Epithelial cell of prostate (primary cell): Measurements from ENCODE around the gene SIPA1L3.
"Not testable (repeated sequence)": the region's sequence is repeated elsewhere in the genome, so short reads cannot be mapped to it uniquely, and the experiment has no call there.

Experiments used
- DNase-seq: peaks from one replicate; pipeline ENCODE4 v3.0.0-alpha.2; 2011; ENCODE audit warnings: low read depth, low spot score
- H3K27ac ChIP-seq: fragments of 450-650 bp; 2 replicates; pipeline ENCODE4 v1.5.1; 2017; ENCODE audit warnings: mild to moderate bottlenecking

Gene SIPA1L3, protein sequence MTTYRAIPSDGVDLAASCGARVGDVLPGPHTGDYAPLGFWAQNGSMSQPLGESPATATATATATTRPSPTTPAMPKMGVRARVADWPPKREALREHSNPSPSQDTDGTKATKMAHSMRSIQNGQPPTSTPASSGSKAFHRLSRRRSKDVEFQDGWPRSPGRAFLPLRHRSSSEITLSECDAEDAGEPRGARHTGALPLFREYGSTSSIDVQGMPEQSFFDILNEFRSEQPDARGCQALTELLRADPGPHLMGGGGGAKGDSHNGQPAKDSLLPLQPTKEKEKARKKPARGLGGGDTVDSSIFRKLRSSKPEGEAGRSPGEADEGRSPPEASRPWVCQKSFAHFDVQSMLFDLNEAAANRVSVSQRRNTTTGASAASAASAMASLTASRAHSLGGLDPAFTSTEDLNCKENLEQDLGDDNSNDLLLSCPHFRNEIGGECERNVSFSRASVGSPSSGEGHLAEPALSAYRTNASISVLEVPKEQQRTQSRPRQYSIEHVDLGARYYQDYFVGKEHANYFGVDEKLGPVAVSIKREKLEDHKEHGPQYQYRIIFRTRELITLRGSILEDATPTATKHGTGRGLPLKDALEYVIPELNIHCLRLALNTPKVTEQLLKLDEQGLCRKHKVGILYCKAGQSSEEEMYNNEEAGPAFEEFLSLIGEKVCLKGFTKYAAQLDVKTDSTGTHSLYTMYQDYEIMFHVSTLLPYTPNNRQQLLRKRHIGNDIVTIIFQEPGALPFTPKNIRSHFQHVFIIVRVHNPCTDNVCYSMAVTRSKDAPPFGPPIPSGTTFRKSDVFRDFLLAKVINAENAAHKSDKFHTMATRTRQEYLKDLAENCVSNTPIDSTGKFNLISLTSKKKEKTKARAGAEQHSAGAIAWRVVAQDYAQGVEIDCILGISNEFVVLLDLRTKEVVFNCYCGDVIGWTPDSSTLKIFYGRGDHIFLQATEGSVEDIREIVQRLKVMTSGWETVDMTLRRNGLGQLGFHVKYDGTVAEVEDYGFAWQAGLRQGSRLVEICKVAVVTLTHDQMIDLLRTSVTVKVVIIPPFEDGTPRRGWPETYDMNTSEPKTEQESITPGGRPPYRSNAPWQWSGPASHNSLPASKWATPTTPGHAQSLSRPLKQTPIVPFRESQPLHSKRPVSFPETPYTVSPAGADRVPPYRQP (N-terminal part only)

DNA sequence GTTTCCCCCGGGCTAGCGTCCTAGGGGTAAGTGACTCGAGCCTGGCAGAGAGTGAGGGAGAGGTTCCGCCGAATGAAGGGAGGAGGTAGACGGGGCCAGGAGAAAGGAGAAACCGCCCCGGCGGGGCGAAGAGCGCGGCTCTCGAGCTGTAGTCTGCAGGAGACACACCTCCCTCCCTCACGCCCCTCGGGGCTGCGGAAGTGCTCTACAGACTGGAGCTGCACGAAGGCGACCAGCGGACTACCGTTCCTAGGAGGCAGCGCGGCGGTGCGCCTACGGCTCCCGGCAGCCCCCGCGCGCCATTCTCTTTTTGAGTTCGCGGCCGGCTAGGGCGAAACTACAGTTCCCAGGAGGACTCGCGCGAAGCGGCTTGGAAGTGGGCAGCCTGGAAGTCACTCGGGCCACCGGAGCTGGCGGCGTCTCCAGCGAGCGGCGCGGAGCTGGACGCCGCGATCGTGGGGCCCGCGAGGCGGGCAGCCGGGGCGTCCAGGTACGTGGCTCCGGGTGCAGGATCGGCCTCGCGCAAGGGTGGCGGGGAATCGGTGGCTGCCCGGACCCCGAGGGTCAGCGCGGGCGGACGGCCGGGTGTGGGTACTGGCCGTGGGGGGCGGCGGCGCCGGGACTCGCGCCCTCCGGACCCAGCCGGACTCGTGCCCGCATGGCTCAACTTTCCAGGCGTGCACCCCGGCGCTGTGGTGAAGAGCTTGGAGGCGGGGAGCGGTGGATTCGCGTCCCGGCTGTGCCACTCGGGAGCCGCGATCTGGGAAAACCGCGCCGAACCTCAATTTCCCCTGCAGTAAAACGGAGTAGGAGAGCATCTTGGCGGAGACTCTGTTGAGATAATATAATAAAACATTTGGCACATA lies at the start of gene SIPA1L3:
Gene SIPA1L3, plus strand, starts transcription at position 340 of the 866 bp plus-strand sequence. CDS start 174,358 bp downstream, outside the sequence.
- DNase-seq: peak; percentile 73
- H3K27ac ChIP-seq: peak within 1 kb of the TSS; percentile 66

- DNase-seq: no peak
- H3K27ac ChIP-seq: no peak overlapping the region
Observed at GRCh38 chr19:37864501-37864900, 42.5 kb upstream of the SIPA1L3 start.

DNA sequence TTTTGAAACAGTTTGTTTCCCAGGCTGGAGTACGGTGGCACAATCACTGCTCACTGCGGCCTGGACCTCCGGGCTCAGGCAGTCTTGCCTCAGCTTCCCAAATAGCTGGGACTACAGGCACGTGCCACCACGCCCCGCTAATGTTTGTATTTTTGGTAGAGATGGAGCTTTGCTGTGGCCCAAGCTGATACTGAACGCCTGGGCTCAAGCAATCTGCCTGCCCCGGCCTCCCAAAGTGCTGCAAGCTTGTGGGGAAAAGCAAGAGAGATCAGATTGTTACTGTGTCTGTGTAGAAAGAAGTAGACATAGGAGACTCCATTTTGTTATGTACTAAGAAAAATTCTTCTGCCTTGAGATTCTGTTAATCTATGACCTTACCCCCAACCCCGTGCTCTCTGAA lies 41.1 kb upstream of the SIPA1L3 start:
- not testable (repeated sequence) for DNase-seq
- peak overlapping the region; percentile 90 for H3K27ac ChIP-seq

DNA sequence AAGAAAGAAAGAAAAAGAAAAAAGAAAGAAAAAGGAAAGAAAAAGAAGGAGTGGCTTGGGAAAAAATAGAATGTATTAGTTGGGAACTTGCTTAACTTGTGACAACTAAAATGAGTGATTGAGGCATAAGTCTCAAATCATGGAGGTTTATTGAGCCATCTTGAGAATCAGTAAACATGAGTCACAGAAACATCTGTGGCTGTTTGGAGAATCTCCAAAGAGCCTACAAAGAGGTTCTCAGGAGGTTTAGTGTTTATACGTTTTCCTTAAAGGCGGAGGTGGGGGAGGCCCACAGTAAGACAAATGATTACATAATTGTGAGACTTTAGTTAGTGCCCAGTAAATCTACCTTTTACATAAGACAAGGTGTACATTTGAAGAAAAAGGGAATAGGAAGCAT lies 39.2 kb upstream of the SIPA1L3 start:
- DNase-seq: peak; percentile 79
- H3K27ac ChIP-seq: peak overlapping the region; percentile 90

DNA sequence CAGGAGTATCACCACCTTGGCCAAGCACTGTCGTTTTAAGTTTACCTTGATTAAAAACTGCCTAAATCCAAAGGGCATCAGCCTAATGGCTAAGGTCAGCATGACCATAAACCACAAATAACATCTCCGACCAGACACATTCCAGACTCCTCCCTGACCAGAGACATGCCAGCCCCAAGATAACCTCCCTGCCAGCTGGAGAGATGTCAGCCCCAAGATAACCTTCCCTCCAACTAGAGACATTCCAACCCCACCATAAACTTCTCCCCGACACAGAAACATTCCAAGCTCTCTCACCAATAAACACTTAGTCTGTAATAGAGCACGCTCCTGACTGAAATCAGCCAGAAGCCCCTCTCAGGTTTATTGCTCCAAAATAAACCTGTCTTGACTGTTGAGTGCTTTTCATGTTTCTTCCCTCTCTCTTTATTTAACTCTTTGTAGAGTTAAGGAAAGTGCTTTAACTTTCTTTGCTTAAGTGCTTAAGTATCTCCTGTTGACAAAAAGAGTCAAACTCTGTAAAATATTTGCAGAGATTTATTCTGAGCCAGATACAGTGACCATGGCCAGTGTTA lies 37.2 kb upstream of the SIPA1L3 start:
- no peak for DNase-seq
- H3K27ac ChIP-seq: no peak overlapping the region

GRCh38 chr19:37872383-37872782 lies 34.6 kb upstream of the SIPA1L3 start:
- H3K27ac ChIP-seq: no peak overlapping the region
- DNase-seq: no peak

GRCh38 chr19:37874784-37875183 lies 32.2 kb upstream of the SIPA1L3 start:
- no peak for DNase-seq
- H3K27ac ChIP-seq: no peak overlapping the region

- H3K27ac ChIP-seq: no peak overlapping the region
- DNase-seq: no peak
Observed at GRCh38 chr19:37876032-37876431, 31.0 kb upstream of the SIPA1L3 start.

GRCh38 chr19:37877147-37877546 lies 29.9 kb upstream of the SIPA1L3 start:
- DNase-seq: no peak
- H3K27ac ChIP-seq: no peak overlapping the region

- DNase-seq: no peak
- H3K27ac ChIP-seq: no peak overlapping the region
Observed at GRCh38 chr19:37885392-37885791, 21.6 kb upstream of the SIPA1L3 start.

DNA sequence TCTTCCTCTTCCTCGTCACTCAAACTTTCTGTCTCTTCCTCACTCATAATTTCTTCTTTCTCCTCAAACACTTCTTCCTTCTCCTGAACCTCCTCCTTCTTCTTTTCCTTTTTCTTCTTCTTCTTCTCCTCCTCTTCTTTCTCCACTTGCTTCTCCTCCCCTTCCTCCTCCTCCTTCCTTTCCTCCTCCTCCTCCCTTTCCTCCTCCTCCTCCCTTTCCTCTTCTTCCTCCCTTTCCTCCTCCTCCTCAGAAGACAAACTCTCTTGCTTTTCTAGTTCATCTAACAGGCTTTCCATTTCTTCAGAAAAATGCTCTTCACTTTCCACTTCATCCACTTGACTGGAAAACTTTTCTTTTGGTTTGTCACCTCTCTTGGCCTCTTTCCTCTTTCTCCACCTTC lies 20.4 kb upstream of the SIPA1L3 start:
- no peak overlapping the region for H3K27ac ChIP-seq
- DNase-seq: no peak

GRCh38 chr19:37893845-37894575 lies 13.0 kb upstream of the SIPA1L3 start:
- H3K27ac ChIP-seq: no peak overlapping the region
- DNase-seq: no peak

- no peak overlapping the region for H3K27ac ChIP-seq
- no peak for DNase-seq
Observed at GRCh38 chr19:37896180-37896579, 10.8 kb upstream of the SIPA1L3 start.

- no peak for DNase-seq
Observed at GRCh38 chr19:37899453-37899852, 7.6 kb upstream of the SIPA1L3 start.

GRCh38 chr19:37899966-37900365 lies 7.0 kb upstream of the SIPA1L3 start:
- H3K27ac ChIP-seq: no peak overlapping the region
- DNase-seq: no peak

More at GRCh38 chr19:37899453-37899852, 7.6 kb upstream of the SIPA1L3 start:
- H3K27ac ChIP-seq: no peak overlapping the region

DNA sequence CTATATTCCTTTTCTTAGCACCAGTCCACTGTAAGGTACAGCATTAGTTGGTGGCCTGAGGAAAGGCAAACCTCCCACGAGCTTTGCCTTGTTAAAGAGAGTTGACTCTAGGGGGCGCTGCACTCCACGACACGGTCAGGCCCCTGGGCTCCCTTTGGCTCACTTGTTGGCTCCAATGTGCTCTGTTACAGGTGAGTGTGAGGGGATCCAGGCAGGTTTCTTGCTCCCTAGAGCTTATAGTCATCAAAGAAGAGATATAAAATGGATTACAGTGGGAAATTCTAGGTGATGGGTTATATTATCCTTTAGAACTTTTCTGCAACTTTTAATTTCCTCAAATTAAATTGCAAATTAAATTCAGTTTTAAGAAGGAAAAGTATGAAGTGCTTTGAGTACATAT lies 4.3 kb upstream of the SIPA1L3 start:
- no peak overlapping the region for H3K27ac ChIP-seq
- DNase-seq: no peak

DNA sequence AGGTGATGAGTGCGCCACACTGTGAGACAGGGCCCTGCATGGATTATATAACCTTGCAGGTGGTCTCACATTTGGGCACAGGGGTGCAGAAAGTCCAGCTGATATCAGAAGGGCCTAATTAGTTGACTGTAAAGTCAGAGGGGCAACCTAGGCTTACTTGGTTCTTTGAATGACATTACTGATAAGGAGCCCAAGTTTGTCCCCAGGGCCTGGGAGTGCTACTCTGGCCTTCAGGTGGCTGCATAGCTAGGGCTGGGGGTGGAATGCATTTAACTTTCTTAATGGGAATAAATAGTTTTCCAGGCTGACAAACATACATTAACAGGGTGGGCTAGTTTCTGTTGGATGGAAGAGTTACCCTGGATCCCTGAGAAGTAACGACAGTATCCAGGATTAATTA lies 3.9 kb upstream of the SIPA1L3 start:
- no peak overlapping the region for H3K27ac ChIP-seq
- DNase-seq: no peak

GRCh38 chr19:37905946-37906868 lies 801 bp upstream of the SIPA1L3 start, which contains the start of gene WDR87:
TSS of gene WDR87 (minus strand) at chr19:37906594. CDS start at chr19:37898239, 8,355 bp downstream.
- no peak for DNase-seq
- peak within 1 kb of the TSS; percentile 66 for H3K27ac ChIP-seq
